PC-3 (cell line): ENCODE results near the gene MARCHF6. TPM values are rescaled to one million over a fixed set of nuclear protein-coding genes. Genes with fewer than 3 reads are reported as not detected.

Source experiments
- ATAC-seq: fragments of 200-7000 bp; cut with Tn5 transposase; 2 replicates; pipeline ENCODE4 v1.9.1; 2020; ENCODE audit warnings: mild to moderate bottlenecking, moderate library complexity
- BruUV-seq: library from RNA; stranded (reverse); fragments of 400-500 nt; replicated peaks from 2 replicates; lab custom pipeline; 2021; lab: Mats Ljungman, UMichigan
- CTCF ChIA-PET: fragments of 300-600 bp; sonication (Branson Sonifier 250); formaldehyde crosslinking; loops from one replicate; lab custom pipeline; 2022; ENCODE audit warnings: antibody characterized with exemption; lab: Charles Lee
- POLR2A ChIA-PET: fragments of 300-600 bp; sonication (Branson Sonifier 250); formaldehyde crosslinking; loops from one replicate; lab custom pipeline; 2022; ENCODE audit warnings: antibody characterized with exemption; ENCODE audit not compliant: unreplicated experiment; lab: Charles Lee
- DNase-seq: peaks from one replicate; pipeline ENCODE4 v3.0.0-alpha.2; 2015
- H2AFZ ChIP-seq: fragments of 300-600 bp; sonication (generic); 2 replicates; pipeline ENCODE4 v1.6.0; 2016; ENCODE audit warnings: antibody characterized with exemption, low read length
- H3F3A ChIP-seq: fragments of 300-600 bp; sonication (generic); one replicate; pipeline ENCODE4 v1.6.0; 2017; ENCODE audit warnings: antibody characterized with exemption, low read length, control low read depth, mild to moderate bottlenecking; ENCODE audit not compliant: unreplicated experiment
- H3K27ac ChIP-seq: fragments of 300-600 bp; sonication (generic); 2 replicates; pipeline ENCODE4 v1.5.1; 2016; ENCODE audit warnings: mild to moderate bottlenecking, low read length
- H3K27me3 ChIP-seq: fragments of 300-600 bp; sonication (generic); 2 replicates; pipeline ENCODE4 v1.6.1; 2016; ENCODE audit warnings: low read length, mixed read lengths
- H3K36me3 ChIP-seq: fragments of 300-600 bp; sonication (generic); 2 replicates; pipeline ENCODE4 v1.6.1; 2016; ENCODE audit warnings: low read depth, mixed run types, low read length, mixed read lengths
- H3K4me1 ChIP-seq: fragments of 300-600 bp; sonication (generic); 2 replicates; pipeline ENCODE4 v1.5.1; 2016; ENCODE audit warnings: low read length; ENCODE audit not compliant: insufficient read depth
- H3K4me2 ChIP-seq: fragments of 300-600 bp; sonication (generic); 2 replicates; pipeline ENCODE4 v1.6.0; 2016; ENCODE audit warnings: low read length
- H3K4me3 ChIP-seq: fragments of 300-600 bp; sonication (generic); 2 replicates; pipeline ENCODE4 v1.5.1; 2016; ENCODE audit warnings: mild to moderate bottlenecking, low read length, mixed read lengths
- H3K79me2 ChIP-seq: fragments of 300-600 bp; sonication (generic); 2 replicates; pipeline ENCODE4 v1.6.1; 2017; ENCODE audit warnings: low read length, mixed read lengths
- H3K9ac ChIP-seq: fragments of 300-600 bp; sonication (generic); 2 replicates; pipeline ENCODE4 v1.6.0; 2016; ENCODE audit warnings: mild to moderate bottlenecking, low read length
- H3K9me2 ChIP-seq: fragments of 300-600 bp; sonication (generic); replicated peaks from 2 replicates; pipeline ENCODE4 v1.6.1; 2016; ENCODE audit warnings: mixed run types, low read length, mixed read lengths
- H3K9me3 ChIP-seq: fragments of 300-600 bp; sonication (generic); 2 replicates; pipeline ENCODE4 v1.6.1; 2016; ENCODE audit warnings: low read length, mixed read lengths
- H4K20me1 ChIP-seq: fragments of 300-600 bp; sonication (generic); 2 replicates; pipeline ENCODE4 v1.6.1; 2016; ENCODE audit warnings: low read length, mixed read lengths
- EZH2 ChIP-seq: fragments of 300-600 bp; sonication (generic); IDR thresholded peaks from one replicate; pipeline ENCODE4 v1.6.1; 2017; ENCODE audit warnings: antibody characterized with exemption, mild to moderate bottlenecking, low read length; ENCODE audit not compliant: unreplicated experiment
- EZH2phosphoT487 ChIP-seq: fragments of 300-600 bp; sonication (generic); IDR thresholded peaks from 2 replicates; pipeline ENCODE4 v1.6.1; 2018; ENCODE audit warnings: mild to moderate bottlenecking, antibody characterized with exemption, low read length, borderline replicate concordance
- intact Hi-C: fragments of 100-400 bp; cut with micrococcal nuclease; formaldehyde crosslinking; loops from 2 replicates; pipeline ENCODE4 v1.9.0; 2023
- total RNA-seq: library from RNA; depleted of rRNA; stranded (reverse); fragments of >200 nt; gene quantifications from 2 replicates; pipeline ENCODE4 v1.2.3, GENCODE V29; 2014
- TF ChIP-seq, protein P1 (sequence below): fragments of 300-600 bp; sonication (generic); conservative IDR thresholded peaks from 2 replicates; pipeline ENCODE4 v1.5.1; 2017; ENCODE audit warnings: antibody characterized with exemption, low read depth, mild to moderate bottlenecking, low read length

The MARCHF6 gene
- total RNA-seq, 1 experiment from 2014 or later, result 140 TPM

DNA sequence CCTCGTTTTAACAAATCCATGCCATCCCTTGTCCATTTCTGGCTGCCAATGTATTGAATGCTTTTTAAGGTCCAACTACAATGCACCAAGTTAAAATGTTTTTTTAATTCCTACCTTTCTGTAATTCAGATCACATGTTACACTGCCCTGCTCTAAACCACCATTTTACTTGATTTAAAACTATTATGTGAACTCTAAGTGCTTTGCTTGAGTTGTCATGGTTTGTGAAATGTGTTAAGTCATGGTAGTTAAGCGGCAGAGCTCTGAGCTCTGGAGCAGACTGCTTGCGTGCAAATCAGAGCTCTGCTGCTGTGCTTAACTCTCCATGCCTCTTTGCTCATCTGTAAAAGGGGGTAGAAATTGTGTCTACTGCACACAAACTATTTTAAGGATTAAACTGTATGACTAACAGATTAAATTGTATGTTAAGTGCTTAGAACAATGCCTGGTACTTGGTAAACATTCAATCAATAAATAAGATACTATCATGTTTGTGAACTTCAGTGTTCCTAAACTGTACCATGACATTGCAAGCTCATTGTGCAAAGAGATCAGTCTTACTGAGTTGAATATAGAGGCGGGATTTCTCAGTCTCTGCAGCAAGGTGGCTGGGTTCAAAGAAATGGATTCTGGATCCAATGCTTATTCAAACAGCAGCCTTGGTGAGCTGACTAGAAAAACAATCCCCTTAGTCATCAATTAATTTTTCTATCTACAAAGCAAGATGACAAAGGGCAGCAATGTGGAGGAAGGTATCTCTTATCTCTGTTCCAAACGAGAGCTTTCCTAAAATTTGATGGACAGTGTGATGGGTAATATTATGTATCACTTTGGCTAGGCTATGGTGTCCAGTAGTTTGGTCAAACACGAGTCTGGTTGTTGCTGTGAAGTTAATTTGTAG lies 29.7 kb upstream of the MARCHF6 start:
- Histone ChIP-seq H3K4me3 (no peak overlapping the region), H3K27ac (no peak overlapping the region), H3K79me2 (no peaks in the 10 kb centered on the region), H3F3A (no peaks in the 10 kb centered on the region), H2AFZ (no peak overlapping the region), H3K27me3 (no peaks in the 10 kb centered on the region), H3K9ac (no peak overlapping the region), H3K4me2 (no peak overlapping the region), H4K20me1 (no peaks in the 10 kb centered on the region), H3K9me2 (no peaks in the 10 kb centered on the region), H3K36me3 (no peaks in the 10 kb centered on the region), H3K9me3 (no peaks in the 10 kb centered on the region), H3K4me1 (peaks cover 16% of the 10 kb centered on the region)
- ATAC-seq (no peak), DNase-seq (peak; percentile 19)
- no TSS peak for BruUV-seq
- TF ChIP-seq EZH2phosphoT487 (no peak), EZH2 (no peak)
- TF ChIP-seq, protein P1, sequence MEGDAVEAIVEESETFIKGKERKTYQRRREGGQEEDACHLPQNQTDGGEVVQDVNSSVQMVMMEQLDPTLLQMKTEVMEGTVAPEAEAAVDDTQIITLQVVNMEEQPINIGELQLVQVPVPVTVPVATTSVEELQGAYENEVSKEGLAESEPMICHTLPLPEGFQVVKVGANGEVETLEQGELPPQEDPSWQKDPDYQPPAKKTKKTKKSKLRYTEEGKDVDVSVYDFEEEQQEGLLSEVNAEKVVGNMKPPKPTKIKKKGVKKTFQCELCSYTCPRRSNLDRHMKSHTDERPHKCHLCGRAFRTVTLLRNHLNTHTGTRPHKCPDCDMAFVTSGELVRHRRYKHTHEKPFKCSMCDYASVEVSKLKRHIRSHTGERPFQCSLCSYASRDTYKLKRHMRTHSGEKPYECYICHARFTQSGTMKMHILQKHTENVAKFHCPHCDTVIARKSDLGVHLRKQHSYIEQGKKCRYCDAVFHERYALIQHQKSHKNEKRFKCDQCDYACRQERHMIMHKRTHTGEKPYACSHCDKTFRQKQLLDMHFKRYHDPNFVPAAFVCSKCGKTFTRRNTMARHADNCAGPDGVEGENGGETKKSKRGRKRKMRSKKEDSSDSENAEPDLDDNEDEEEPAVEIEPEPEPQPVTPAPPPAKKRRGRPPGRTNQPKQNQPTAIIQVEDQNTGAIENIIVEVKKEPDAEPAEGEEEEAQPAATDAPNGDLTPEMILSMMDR, result no peak
- POLR2A ChIA-PET, result no interaction called here
- intact Hi-C loops, result no loop called here
- CTCF ChIA-PET, result no interaction called here

DNA sequence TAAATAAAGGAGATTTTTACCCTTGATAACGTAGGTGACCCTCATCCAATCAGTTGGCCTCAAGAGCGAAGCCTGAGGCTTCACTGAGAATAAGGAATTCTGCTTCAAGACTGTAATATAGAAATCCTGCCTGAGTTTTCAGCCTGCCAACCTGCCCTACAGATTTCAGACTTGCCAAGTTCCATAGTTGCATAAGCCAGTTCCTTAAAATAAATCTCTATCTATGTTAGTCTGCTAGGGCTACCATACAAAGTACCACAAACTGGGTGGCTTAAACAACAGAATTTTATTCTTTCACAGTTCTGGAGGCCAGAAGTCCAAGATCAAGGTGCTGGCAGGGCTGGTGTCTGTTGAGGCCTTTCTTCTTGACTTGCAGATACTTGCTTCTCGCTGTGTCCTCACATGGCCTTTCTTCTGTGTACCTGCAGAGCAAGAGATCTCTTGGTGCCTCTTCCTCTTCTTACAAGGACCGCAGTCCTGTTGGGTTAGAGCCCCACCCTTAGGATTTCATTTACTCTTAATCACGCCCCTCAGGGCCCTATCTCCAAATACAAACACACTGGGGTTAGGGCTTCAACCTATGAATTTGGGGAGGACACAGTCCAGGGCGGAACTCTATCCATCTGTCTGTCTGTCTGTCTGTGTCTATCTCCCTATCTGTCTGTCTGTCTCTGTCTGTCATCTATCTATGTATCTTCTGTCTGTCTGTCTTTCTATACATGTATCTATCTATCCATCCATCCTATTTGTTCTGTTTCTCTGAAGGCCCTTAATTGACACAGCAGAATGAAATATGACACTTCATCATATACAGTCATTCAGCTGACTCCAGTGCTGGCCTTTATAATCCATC lies 28.8 kb upstream of the MARCHF6 start:
- intact Hi-C loops, result no loop called here
- Histone ChIP-seq H3K79me2 (no peaks in the 10 kb centered on the region), H3K36me3 (no peaks in the 10 kb centered on the region), H3F3A (no peaks in the 10 kb centered on the region), H3K4me1 (peaks cover 25% of the 10 kb centered on the region), H3K9me3 (no peaks in the 10 kb centered on the region), H3K9ac (no peak overlapping the region), H3K4me2 (no peak overlapping the region), H3K4me3 (no peak overlapping the region), H3K27ac (no peak overlapping the region), H2AFZ (no peak overlapping the region), H3K27me3 (no peaks in the 10 kb centered on the region), H4K20me1 (no peaks in the 10 kb centered on the region), H3K9me2 (no peaks in the 10 kb centered on the region)
- TF ChIP-seq, protein P1, result no peak
- TF ChIP-seq EZH2 (no peak), EZH2phosphoT487 (no peak)
- POLR2A ChIA-PET, result interaction anchor here (0.6 kb wide), 1 partner anchor 29 kb away, joined by 4 read pairs; the partner anchor contains the start of gene MARCHF6
- DNase-seq (peak; percentile 31), ATAC-seq (peak; percentile 47)
- CTCF ChIA-PET, result no interaction called here
- no TSS peak for BruUV-seq
